GM19023 (cell line): ENCODE measurements around the gene TDRD10.

Experiments used
- ATAC-seq: cut with Tn5 transposase; IDR thresholded peaks from one replicate; pipeline ENCODE4 v1.9.1; 2021; ENCODE audit warnings: mild to moderate bottlenecking, moderate library complexity; ENCODE audit not compliant: unreplicated experiment

Gene TDRD10

DNA sequence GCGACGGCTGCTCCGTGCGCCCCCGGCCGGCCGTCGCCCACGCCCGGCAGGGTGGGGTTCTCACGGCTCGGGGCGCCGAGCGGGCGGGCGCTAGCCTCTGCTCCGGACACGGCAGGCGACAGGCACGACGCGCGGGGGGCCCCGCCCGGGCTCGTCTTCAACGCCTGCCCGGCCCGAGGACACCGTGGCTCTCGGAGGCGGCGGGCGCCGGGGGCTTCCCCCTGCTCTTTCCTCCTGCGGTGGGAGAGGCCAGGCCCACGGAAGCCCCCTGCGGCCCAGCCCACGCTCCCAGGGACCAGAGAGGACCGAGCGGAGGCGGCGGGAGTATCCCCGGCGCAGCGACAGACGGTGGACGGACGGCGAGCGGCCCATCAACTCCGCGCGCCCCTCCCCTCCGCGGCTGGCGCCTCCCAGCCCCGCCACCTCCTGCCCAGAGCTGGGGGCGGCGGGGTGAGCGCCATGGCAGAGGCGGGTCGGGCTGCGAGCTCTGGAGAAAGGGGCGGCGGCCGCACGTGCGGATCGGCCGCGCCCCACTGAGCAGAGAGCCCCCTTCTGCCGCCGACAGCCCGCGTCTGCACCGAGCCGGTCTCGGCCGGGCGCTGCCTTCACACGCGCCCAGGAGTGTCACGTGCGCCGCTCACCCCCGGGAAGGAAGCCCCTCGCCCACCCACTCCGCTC is at the start of gene TDRD10, which contains the start of gene SHE:
TSS of gene TDRD10 (plus strand) at position 154 of the 678 bp plus-strand sequence. CDS start 4,685 bp downstream, outside the sequence.
TSS of gene SHE (minus strand) at position 347 of the 678 bp plus-strand sequence. CDS start 386 bp downstream, outside the sequence.
- ATAC-seq: no peak

GRCh38 chr1:154453161-154453560 is 48.9 kb upstream of the TDRD10 start:
- ATAC-seq: no peak

GRCh38 chr1:154453574-154454352 is 48.3 kb upstream of the TDRD10 start:
- no peak for ATAC-seq

DNA sequence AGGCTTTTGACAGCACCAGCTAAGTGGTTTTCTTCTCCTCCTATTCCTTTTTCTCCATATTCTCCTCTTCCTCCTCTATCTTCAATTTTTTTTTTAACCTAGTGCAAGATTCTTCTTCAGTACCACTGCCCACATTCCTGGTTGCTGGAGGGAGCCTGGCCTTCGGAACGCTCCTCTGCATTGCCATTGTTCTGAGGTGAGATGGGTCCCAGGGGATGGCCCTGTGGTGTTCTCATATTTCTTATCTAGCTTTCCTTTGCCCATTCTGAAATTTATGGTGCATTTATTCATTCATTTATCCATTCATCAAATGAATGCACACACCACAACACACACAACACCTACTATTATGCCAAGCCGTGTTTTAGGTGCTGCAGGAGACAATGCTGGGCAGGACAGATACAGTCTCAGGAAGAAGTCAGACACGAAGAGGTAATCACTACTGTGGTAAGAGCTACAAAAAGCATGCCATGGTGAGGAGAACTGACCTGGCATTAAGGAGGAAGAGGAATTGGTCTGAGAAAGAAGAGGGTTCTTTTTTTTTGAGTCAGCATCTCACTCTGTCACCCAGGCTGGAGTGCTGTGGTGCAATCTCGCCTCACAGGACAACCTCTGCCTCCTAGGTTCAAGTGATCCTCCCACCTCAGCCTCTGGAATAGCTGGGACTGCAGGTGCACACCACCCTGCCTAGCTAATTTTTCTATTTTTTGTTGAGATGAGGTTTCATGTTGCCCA is 47.5 kb upstream of the TDRD10 start:
- no peak for ATAC-seq

DNA sequence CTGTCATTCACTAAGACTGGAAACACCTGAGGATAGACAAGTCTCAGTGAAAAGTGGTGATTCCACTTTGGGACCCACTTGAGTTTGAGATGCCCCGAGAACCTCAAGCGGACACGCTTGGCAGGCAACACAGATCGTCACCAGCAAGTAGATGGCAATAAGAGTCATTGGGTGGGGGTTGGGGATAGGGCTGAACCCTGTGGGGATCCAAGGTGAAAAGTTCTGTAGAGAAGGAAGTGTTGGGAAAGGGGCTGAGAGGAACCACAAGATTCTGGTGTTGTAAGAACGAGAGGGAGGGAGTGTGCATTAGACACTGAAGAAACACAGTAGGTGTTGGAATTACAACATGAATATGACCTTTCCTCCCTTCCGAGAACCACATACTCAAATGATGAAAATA is 45.4 kb upstream of the TDRD10 start:
- ATAC-seq: no peak

DNA sequence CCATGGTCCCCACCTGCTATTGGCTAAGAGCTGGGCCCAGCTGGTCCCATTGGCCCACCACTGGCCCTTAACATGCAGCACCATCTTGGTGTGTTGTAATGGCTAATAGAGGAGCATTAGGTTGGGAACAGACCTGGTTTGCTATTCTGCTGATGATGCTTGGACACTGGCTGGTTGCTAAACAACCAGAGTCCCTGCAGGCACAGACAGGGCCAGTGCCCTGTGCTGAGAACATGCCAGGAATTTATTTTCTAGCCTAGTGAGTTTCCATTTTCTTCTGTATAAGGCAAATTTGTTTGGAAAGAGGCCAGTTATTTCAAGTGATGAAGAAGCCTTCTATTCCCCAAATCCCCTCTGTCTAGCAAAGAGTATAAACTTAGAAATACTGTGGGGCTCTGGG is 42.9 kb upstream of the TDRD10 start:
- no peak for ATAC-seq

DNA sequence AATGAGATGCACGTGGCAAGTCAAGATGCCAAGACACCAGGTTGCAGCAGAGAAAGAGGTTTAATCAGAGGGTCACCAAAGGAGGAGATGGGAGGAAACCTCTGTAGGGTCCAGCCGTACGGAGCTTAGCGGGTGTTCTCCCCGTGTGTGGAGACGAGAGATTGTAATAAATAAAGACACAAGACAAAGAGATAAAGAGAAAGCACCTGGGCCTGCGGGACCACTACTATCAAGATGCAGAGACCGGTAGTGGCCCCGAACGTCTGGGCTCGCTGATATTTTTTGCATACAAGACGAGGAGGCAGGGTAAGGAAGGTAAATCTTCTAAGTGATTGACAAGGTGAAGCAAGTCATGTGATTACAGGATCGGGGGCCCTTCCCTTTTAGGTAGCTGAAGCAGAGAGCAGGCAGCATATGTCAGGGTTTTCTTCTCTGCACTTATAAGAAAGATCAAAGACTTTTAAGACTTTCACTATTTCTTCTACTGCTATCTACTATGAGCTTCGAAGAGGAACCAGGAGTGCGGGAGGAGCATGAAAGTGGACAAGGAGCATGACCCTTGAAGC is 41.2 kb upstream of the TDRD10 start:
- ATAC-seq: no peak

GRCh38 chr1:154463512-154463990 is 38.5 kb upstream of the TDRD10 start:
- no peak for ATAC-seq

GRCh38 chr1:154465621-154466195 is 36.3 kb upstream of the TDRD10 start:
- ATAC-seq: no peak

DNA sequence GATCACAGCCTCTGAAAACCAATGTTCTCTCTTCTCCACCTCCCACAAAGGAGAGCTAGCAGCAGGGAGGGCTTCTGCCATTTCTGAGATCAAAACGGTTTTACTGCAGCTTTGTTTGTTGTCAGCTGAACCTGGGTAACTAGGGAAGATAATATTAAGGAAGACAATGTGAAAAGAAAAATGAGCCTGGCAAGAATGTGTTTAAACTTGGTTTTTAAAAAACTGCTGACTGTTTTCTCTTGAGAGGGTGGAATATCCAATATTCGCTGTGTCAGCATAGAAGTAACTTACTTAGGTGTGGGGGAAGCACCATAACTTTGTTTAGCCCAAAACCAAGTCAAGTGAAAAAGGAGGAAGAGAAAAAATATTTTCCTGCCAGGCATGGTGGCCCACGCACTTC is 35.8 kb upstream of the TDRD10 start:
- no peak for ATAC-seq

DNA sequence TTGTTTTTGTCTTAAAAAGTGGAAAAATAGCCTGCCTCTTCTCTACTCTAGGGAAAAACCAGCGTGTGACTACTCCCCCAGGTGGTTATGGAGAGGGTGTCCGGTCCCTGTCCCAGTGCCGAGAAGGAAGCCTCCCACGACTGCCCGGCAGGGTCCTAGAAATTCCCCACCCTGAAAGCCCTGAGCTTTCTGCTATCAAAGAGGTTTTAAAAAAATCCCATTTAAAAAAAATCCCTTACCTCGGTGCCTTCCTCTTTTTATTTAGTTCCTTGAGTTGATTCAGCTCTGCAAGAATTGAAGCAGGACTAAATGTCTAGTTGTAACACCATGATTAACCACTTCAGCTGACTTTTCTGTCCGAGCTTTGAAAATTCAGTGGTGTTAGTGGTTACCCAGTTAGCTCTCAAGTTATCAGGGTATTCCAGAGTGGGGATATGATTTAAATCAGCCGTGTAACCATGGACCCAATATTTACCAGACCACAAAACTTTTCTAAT is 35.0 kb upstream of the TDRD10 start:
- no peak for ATAC-seq

GRCh38 chr1:154467434-154468102 is 34.5 kb upstream of the TDRD10 start:
- ATAC-seq: no peak

GRCh38 chr1:154468535-154469250 is 33.3 kb upstream of the TDRD10 start:
- no peak for ATAC-seq

GRCh38 chr1:154469844-154470560 is 32.0 kb upstream of the TDRD10 start:
- ATAC-seq: no peak

- ATAC-seq: no peak
Measured at GRCh38 chr1:154471304-154471703, 30.7 kb upstream of the TDRD10 start.

DNA sequence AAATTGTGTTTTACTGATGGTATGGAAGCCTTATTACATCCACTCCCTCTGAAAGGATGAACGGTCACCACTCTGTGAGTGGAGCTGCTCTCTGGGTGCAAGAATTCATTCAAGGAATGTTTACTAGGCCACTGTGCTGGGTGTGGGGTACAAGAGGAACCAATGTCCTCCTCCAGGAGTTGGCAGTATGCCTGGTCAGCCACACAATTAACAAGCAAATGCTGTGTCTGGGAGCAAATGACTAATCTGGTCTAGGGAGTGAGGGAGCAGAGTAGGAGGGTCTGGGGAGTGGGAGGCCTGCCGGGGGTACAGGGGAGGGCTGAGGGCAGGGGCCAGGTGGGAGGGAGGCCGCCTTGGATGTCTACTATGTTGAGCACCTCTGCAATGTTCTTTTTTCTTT is 27.2 kb upstream of the TDRD10 start:
- ATAC-seq: no peak

DNA sequence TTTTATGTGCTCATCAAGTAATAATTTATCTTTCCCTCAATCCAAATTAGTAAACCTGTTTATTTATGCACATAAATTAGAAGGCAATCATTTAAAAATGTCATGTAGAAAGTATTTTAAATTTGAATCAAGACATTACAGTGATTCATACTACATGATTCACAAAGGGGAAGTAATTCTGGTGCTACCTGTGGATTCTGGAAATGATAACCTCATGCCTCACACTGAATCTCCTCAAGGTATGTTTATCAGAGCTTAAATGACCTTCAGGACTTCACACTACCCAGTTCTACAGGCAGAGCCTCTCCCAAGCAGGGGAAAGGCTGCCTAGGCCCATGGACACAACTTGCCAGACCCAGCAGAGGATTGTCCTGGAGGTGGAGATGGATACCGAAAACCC is 25.2 kb upstream of the TDRD10 start:
- no peak for ATAC-seq

DNA sequence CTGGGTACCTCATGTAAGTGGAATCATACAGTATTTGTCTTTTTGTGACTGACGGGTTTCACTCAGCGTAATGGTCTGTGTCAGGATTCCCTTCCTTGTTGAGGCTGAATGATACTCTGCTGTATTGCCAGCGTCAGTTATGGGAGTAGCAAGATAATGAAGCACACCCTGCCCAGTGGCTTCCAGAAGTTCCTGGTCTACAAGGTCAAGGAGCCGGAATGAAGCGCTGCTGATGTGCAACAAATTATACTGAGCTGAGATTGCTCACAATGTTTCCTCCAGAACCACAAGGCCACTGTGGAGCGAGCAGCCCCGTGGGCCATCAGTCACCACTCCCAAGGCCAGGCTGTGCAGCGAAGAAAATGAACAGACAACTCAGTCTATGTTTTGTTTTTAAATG is 24.0 kb upstream of the TDRD10 start:
- ATAC-seq: no peak

DNA sequence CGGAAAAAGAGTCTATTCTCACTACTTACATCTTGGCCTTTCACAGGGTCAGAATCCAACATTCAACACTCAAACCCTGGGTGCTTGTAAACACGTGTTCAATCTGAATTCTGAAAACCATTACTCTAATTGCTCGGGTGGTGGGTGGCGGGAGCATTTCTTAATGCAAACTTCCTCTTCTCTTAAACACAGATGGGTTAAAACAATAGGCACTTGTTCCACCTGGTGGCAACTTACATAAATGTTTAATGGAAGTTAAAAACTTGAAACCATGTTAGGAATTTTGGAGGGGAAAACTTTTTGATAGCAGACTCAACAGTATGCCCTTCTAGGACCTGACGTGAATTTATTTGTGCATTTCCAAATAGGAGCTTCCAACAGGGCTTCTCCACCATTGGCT is 23.4 kb upstream of the TDRD10 start:
- no peak for ATAC-seq
